Measurements from ENCODE around the gene PERP. TPM values are rescaled to one million over a fixed set of nuclear protein-coding genes. Genes with fewer than 3 reads are reported as not detected.

The PERP gene
- total RNA-seq, 4 donors from 2014 or later = 9.2 to 18.4 (median 14.8) TPM

DNA sequence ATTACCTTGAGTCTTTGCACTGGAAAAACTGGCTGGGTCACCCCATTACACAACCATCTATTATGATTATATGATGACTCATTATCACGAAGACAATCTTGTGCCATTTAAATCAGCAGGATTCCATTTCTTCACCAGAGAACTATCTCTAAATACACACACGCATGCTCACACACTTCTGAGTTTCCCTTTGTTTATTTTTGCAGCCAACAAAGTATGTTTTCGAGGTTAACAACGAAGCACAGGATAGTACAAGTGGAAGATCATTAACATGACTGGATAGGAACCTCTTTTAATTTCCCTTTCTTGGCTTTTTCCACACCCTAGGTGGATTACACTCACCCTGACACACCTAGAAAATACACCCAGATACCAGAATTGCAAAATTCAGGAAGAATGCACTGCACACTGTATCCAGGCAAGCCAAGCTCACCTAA, 18.9 kb downstream of the PERP start:
- intact Hi-C loops (cut with DNase I; ENCODE audit: low total_unique reads) = no loop called here
- no peak overlapping the region for H3K27ac ChIP-seq
- no peaks in the 10 kb centered on the region for H3K36me3 ChIP-seq
- H3K4me3 ChIP-seq = no peak overlapping the region
- no peaks in the 10 kb centered on the region for H3K4me1 ChIP-seq
- DNase-seq = no peak
- TF ChIP-seq, protein P1, sequence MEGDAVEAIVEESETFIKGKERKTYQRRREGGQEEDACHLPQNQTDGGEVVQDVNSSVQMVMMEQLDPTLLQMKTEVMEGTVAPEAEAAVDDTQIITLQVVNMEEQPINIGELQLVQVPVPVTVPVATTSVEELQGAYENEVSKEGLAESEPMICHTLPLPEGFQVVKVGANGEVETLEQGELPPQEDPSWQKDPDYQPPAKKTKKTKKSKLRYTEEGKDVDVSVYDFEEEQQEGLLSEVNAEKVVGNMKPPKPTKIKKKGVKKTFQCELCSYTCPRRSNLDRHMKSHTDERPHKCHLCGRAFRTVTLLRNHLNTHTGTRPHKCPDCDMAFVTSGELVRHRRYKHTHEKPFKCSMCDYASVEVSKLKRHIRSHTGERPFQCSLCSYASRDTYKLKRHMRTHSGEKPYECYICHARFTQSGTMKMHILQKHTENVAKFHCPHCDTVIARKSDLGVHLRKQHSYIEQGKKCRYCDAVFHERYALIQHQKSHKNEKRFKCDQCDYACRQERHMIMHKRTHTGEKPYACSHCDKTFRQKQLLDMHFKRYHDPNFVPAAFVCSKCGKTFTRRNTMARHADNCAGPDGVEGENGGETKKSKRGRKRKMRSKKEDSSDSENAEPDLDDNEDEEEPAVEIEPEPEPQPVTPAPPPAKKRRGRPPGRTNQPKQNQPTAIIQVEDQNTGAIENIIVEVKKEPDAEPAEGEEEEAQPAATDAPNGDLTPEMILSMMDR (IDR thresholded peaks at IDR 0.05) = no peak
- TF ChIP-seq POLR2A (IDR thresholded peaks at IDR 0.05) = no peak
- no peaks in the 10 kb centered on the region for H3K9me3 ChIP-seq
- no peaks in the 10 kb centered on the region for H3K27me3 ChIP-seq

DNA sequence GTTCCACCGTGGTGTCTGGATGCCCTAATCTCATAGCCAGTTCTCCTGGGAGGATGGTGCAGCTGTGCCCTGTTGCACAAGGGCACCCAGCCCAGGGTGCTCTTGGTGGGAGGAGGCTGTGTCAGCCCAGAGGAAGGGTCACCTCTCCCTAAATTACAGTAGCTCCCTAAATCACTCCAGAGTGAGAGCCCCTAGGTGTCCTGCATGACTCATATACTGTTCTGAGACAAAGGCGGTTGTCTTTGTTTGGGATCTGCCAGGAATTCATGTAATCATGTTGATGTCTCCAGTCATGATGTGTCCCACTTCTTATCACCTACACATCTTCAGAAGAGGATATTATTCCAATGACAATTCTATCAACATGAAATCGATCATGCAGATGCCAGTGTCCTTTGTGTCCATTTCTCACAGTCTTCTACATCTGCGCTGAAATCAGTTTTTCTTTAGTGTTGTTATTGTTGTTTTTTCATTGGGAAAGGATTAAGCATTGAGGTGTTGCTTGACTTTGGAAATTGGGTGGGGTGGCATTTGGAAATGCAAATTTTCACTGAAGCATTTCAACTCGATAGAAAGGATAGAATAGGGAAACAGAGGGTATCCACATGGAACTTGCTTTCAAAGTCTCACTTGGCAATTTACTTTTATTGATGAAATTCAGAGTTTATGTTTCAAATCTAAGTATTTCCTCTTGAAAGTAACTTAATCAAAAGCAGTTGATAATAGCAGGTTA, 19.5 kb downstream of the PERP start:
- no peaks in the 10 kb centered on the region for H3K36me3 ChIP-seq
- DNase-seq = no peak
- H3K4me1 ChIP-seq = no peaks in the 10 kb centered on the region
- H3K4me3 ChIP-seq = no peak overlapping the region
- TF ChIP-seq, protein P1 (IDR thresholded peaks at IDR 0.05) = no peak
- no peak for TF ChIP-seq POLR2A (IDR thresholded peaks at IDR 0.05)
- no peak overlapping the region for H3K27ac ChIP-seq
- no peaks in the 10 kb centered on the region for H3K9me3 ChIP-seq
- intact Hi-C loops (cut with DNase I; ENCODE audit: low total_unique reads) = no loop called here
- H3K27me3 ChIP-seq = no peaks in the 10 kb centered on the region

DNA sequence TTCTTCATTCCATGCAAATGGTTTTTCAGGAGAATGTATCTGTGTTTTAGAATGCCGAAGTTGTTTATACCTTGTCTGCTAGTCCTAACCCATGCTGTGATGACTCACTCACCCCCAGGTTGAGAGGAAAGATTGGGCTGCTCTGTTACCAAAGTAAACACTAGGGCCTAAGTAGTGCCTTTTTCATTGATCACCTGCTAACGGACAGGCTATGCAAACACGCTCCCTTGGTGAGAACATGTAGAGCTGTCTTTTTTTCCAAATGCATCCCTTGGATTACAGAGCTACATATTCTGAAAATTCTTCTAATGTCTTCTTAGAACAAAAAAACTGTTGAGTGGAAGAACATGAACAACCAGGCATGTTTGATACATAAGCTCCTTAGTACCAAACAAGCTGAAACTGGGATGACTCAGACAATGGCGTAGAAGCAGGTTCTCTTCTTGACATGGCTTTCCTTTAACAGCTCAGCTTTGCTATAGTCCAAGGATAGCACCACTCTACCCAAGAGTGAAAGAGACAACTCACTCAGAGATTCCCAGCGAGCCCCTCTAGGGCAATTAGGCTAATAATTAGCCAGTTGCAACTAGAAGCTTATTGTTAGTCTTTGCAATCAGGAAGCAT, 20.5 kb downstream of the PERP start:
- Histone ChIP-seq H3K9me3 (no peaks in the 10 kb centered on the region), H3K27me3 (no peaks in the 10 kb centered on the region), H3K4me3 (no peak overlapping the region), H3K36me3 (no peaks in the 10 kb centered on the region), H3K27ac (no peak overlapping the region), H3K4me1 (no peaks in the 10 kb centered on the region)
- intact Hi-C loops (cut with DNase I; ENCODE audit: low total_unique reads) = no loop called here
- DNase-seq = no peak
- TF ChIP-seq POLR2A (IDR thresholded peaks at IDR 0.05) = no peak

DNA sequence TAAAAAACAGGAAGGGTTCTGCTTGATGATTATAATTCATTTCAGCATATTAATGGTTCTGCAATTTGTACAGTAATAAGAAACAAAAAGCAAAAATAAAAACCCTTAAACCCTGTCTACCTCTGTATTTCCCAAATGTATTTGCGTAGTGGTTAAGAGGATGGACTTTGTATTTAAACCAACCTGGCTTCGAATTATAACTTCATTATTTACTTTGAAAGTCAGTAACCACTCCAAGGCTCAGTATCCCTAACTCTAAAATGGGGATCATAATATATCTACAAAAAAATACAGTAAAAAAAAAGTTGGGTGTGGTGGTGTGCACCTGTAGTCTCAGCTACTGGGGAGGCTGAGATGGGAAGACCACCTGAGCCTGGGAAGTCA, 21.4 kb downstream of the PERP start:
- no peak overlapping the region for H3K4me3 ChIP-seq
- no peaks in the 10 kb centered on the region for H3K36me3 ChIP-seq
- no peak for TF ChIP-seq POLR2A (IDR thresholded peaks at IDR 0.05)
- TF ChIP-seq, protein P1 (IDR thresholded peaks at IDR 0.05) = no peak
- no peak overlapping the region for H3K27ac ChIP-seq
- no peaks in the 10 kb centered on the region for H3K4me1 ChIP-seq
- H3K9me3 ChIP-seq = no peaks in the 10 kb centered on the region
- DNase-seq = no peak
- no peaks in the 10 kb centered on the region for H3K27me3 ChIP-seq
- intact Hi-C loops (cut with DNase I; ENCODE audit: low total_unique reads) = no loop called here

DNA sequence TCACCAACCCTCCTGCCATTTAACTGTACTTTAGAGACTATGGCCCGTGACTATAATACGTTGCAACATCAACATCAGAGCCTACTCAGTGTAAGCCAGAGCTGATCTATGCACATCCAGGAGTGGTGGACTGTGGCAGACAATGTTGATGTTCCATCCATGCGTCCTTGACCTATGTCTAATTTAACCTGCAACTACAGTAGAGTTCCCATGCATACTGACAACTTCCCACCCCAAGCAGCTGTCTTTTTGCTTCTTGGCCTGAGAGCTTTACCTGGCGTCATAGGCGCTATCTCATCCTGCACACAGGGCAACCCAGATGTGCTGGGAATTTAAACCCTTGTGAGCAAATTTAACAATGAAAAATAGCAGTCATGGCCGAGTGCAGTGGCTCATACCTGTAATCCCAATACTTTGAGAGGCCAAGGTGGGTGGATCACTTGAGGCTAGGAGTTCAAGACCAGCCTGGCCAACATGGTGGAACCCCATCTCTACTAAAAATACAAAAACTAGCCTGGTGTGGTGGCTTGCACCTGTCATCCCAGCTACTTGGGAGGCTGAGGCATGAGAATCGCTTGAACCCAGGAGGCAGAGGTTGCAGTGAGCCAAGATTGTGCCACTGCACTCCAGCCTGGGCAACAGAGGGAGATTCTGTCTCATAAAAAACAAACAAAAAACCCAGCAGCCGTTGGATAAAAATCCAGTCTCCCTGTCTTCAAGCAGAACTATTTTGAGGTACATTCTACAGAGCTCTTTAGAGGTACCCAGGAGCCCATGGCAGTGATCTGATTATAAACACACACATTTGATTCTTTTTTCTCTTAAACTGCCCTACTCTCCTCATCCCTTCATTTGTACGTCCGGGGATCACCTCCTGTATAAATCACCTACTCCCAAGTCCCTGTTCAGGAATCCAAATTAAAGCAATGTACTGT, 22.0 kb downstream of the PERP start:
- Histone ChIP-seq H3K4me1 (no peaks in the 10 kb centered on the region), H3K36me3 (no peaks in the 10 kb centered on the region), H3K9me3 (no peaks in the 10 kb centered on the region), H3K27ac (no peak overlapping the region), H3K4me3 (no peak overlapping the region), H3K27me3 (no peaks in the 10 kb centered on the region)
- no peak for DNase-seq
- intact Hi-C loops (cut with DNase I; ENCODE audit: low total_unique reads) = no loop called here
- TF ChIP-seq, protein P1 (IDR thresholded peaks at IDR 0.05) = no peak
- TF ChIP-seq POLR2A (IDR thresholded peaks at IDR 0.05) = no peak

All from uterus (tissue), 4 donors.